GM19452 (cell line): ENCODE data around the gene ZNF362.

ENCODE experiments used
- ATAC-seq: cut with Tn5 transposase; IDR thresholded peaks from one replicate; pipeline ENCODE4 v1.9.1; 2021; ENCODE audit not compliant: unreplicated experiment

ZNF362 gene

GRCh38 chr1:33267468-33268205 lies 11.3 kb downstream of the ZNF362 start:
- ATAC-seq: no peak

GRCh38 chr1:33268457-33268856 lies 12.2 kb downstream of the ZNF362 start:
- ATAC-seq: no peak

- ATAC-seq: no peak
These were observed 12.8 kb downstream of the ZNF362 start for GRCh38 chr1:33268927-33269610.

- no peak for ATAC-seq
These were observed 13.3 kb downstream of the ZNF362 start for GRCh38 chr1:33269621-33270020.

- no peak for ATAC-seq
These were observed 14.1 kb downstream of the ZNF362 start for GRCh38 chr1:33270379-33270778.

GRCh38 chr1:33270808-33271465 lies 14.6 kb downstream of the ZNF362 start:
- ATAC-seq: no peak

GRCh38 chr1:33271666-33272505 lies 15.6 kb downstream of the ZNF362 start:
- ATAC-seq: no peak

- no peak for ATAC-seq
These were observed 16.2 kb downstream of the ZNF362 start for GRCh38 chr1:33272509-33272908.

GRCh38 chr1:33272930-33273329 lies 16.6 kb downstream of the ZNF362 start:
- ATAC-seq: no peak

GRCh38 chr1:33273406-33273805 lies 17.1 kb downstream of the ZNF362 start:
- ATAC-seq: no peak

GRCh38 chr1:33273961-33274371 lies 17.7 kb downstream of the ZNF362 start:
- ATAC-seq: no peak

GRCh38 chr1:33274446-33274845 lies 18.2 kb downstream of the ZNF362 start:
- no peak for ATAC-seq

GRCh38 chr1:33275195-33275594 lies 18.9 kb downstream of the ZNF362 start:
- ATAC-seq: no peak

- no peak for ATAC-seq
These were observed 19.6 kb downstream of the ZNF362 start for GRCh38 chr1:33275706-33276572.

- ATAC-seq: no peak
These were observed 20.4 kb downstream of the ZNF362 start for GRCh38 chr1:33276573-33277298.

- ATAC-seq: no peak
These were observed 21.3 kb downstream of the ZNF362 start for GRCh38 chr1:33277488-33278084.

- ATAC-seq: no peak
These were observed 23.9 kb downstream of the ZNF362 start for GRCh38 chr1:33280091-33280661.

GRCh38 chr1:33281554-33282303 lies 25.4 kb downstream of the ZNF362 start:
- no peak for ATAC-seq
